HEK293 (cell line): ENCODE data around the gene CDKAL1.
A peak's percentile ranks its signal among the peaks of the same experiment; 100 is the strongest.

Experiments
- CTCF ChIA-PET: fragments of 350-600 bp; formaldehyde crosslinking; extraction: SDS; loops from one replicate; lab custom pipeline; 2021; ENCODE audit warnings: antibody characterized with exemption; lab: Yijun Ruan, JAX
- POLR2A ChIA-PET: fragments of 300-600 bp; formaldehyde crosslinking; extraction: SDS; loops from one replicate; lab custom pipeline; 2020; ENCODE audit warnings: antibody characterized with exemption, inconsistent platforms; lab: Yijun Ruan, JAX
- H3K27ac ChIP-seq: fragments of 200-500 bp; sonication (Bioruptor generic); 2 replicates; pipeline ENCODE4 v1.5.1; 2014; ENCODE audit warnings: low read depth, low read length, control low read depth, inconsistent platforms; ENCODE audit errors: extremely low read depth
- H3K36me3 ChIP-seq, 2 experiments: fragments of 200-500 bp in 1 of 2; sonication (Bioruptor generic) in 1 of 2; 1 replicate in 1 of 2; 2 replicates in 1 of 2; pipeline ENCODE4 v1.5.1; 2014 to 2017; ENCODE audit warnings: inconsistent platforms in 2 of 2, low read length in 2 of 2; ENCODE audit not compliant: control insufficient read depth in 2 of 2, insufficient read depth in 1 of 2
- H3K4me1 ChIP-seq: fragments of 200-500 bp; sonication (Bioruptor generic); 2 replicates; pipeline ENCODE4 v1.5.1; 2014; ENCODE audit warnings: mild to moderate bottlenecking, low read length, inconsistent platforms; ENCODE audit not compliant: control insufficient read depth, insufficient read depth
- H3K4me3 ChIP-seq: 2 replicates; pipeline ENCODE4 v1.5.1; 2011; ENCODE audit warnings: low read depth, mild to moderate bottlenecking, control low read depth, low read length, moderate library complexity
- H3K9me3 ChIP-seq: fragments of 200-500 bp; sonication (Bioruptor generic); 2 replicates; pipeline ENCODE4 v1.5.1; 2014; ENCODE audit warnings: low read depth, low read length, inconsistent platforms; ENCODE audit not compliant: control insufficient read depth, insufficient read depth
- KLF1 ChIP-seq: fragments of 450-650 bp; formaldehyde crosslinking; IDR thresholded peaks from 2 replicates; pipeline ENCODE4 v1.5.1; 2016; ENCODE audit warnings: missing biosample characterization, missing genetic modification characterization
- TCF7L2 ChIP-seq: IDR thresholded peaks from 2 replicates; pipeline ENCODE4 v1.6.1; 2011; ENCODE audit warnings: low read depth, mild to moderate bottlenecking, inconsistent platforms, low read length, moderate library complexity, borderline replicate concordance
- ZNF121 ChIP-seq: fragments of 450-650 bp; formaldehyde crosslinking; IDR thresholded peaks from 2 replicates; pipeline ENCODE4 v1.5.1; 2016; ENCODE audit warnings: missing biosample characterization, missing genetic modification characterization
- ZNF416 ChIP-seq: fragments of 450-650 bp; formaldehyde crosslinking; IDR thresholded peaks from 2 replicates; pipeline ENCODE4 v1.5.1; 2016; ENCODE audit warnings: missing biosample characterization, missing genetic modification characterization
- ZNF530 ChIP-seq: fragments of 450-650 bp; formaldehyde crosslinking; IDR thresholded peaks from 2 replicates; pipeline ENCODE4 v1.5.1; 2016; ENCODE audit warnings: low read depth, missing biosample characterization, missing genetic modification characterization
- ZNF585B ChIP-seq: fragments of 450-650 bp; formaldehyde crosslinking; IDR thresholded peaks from 2 replicates; pipeline ENCODE4 v1.5.1; 2016; ENCODE audit warnings: missing biosample characterization, missing genetic modification characterization
- ZNF600 ChIP-seq: fragments of 450-650 bp; formaldehyde crosslinking; IDR thresholded peaks from 2 replicates; pipeline ENCODE4 v1.5.1; 2016; ENCODE audit warnings: missing biosample characterization, missing genetic modification characterization
- ZNF629 ChIP-seq: fragments of 450-650 bp; formaldehyde crosslinking; IDR thresholded peaks from 2 replicates; pipeline ENCODE4 v1.5.1; 2017; ENCODE audit warnings: missing biosample characterization, missing genetic modification characterization
- ZNF664 ChIP-seq: fragments of 450-650 bp; formaldehyde crosslinking; IDR thresholded peaks from 2 replicates; pipeline ENCODE4 v1.5.1; 2016; ENCODE audit warnings: missing biosample characterization, missing genetic modification characterization
- ZNF76 ChIP-seq: fragments of 450-650 bp; formaldehyde crosslinking; IDR thresholded peaks from 2 replicates; pipeline ENCODE4; 2016; ENCODE audit warnings: low read depth, missing biosample characterization, missing genetic modification characterization, borderline replicate concordance
- ZNF776 ChIP-seq: fragments of 450-650 bp; formaldehyde crosslinking; IDR thresholded peaks from 2 replicates; pipeline ENCODE4 v1.5.0; 2017; ENCODE audit warnings: missing biosample characterization, missing genetic modification characterization, borderline replicate concordance
- ZNF792 ChIP-seq: fragments of 450-650 bp; formaldehyde crosslinking; IDR thresholded peaks from 2 replicates; pipeline ENCODE4 v1.5.1; 2016; ENCODE audit warnings: missing biosample characterization, missing genetic modification characterization
- TF ChIP-seq, protein P1 (sequence below): fragments of 450-650 bp; formaldehyde crosslinking; IDR thresholded peaks from 2 replicates; pipeline ENCODE4 v1.5.1; 2016; ENCODE audit warnings: missing biosample characterization, missing genetic modification characterization, borderline replicate concordance
- TF ChIP-seq, protein P2 (sequence below): fragments of 450-650 bp; formaldehyde crosslinking; IDR thresholded peaks from 2 replicates; pipeline ENCODE4 v1.5.0; 2017; ENCODE audit warnings: missing biosample characterization, missing genetic modification characterization, borderline replicate concordance
- TF ChIP-seq, protein P3 (sequence below): fragments of 450-650 bp; formaldehyde crosslinking; IDR thresholded peaks from 2 replicates; pipeline ENCODE4 v1.5.1; 2016; ENCODE audit warnings: missing biosample characterization, missing genetic modification characterization
- TF ChIP-seq, protein P4 (sequence below): fragments of 450-650 bp; formaldehyde crosslinking; IDR thresholded peaks from 2 replicates; pipeline ENCODE4 v1.5.1; 2016; ENCODE audit warnings: missing biosample characterization, missing genetic modification characterization

Gene CDKAL1

GRCh38 chr6:20658053-20658452 lies 123.8 kb downstream of the CDKAL1 start:
- ChIA-PET POLR2A (interaction anchor here (0.6 kb wide), 1 partner anchor 82 kb away, joined by 3 read pairs; no protein-coding TSS in a partner anchor), CTCF (no interaction called here)
- TF ChIP-seq TCF7L2, result peak; percentile 40; the same call in 1 of the 2 replicates
- TF ChIP-seq, protein P1, sequence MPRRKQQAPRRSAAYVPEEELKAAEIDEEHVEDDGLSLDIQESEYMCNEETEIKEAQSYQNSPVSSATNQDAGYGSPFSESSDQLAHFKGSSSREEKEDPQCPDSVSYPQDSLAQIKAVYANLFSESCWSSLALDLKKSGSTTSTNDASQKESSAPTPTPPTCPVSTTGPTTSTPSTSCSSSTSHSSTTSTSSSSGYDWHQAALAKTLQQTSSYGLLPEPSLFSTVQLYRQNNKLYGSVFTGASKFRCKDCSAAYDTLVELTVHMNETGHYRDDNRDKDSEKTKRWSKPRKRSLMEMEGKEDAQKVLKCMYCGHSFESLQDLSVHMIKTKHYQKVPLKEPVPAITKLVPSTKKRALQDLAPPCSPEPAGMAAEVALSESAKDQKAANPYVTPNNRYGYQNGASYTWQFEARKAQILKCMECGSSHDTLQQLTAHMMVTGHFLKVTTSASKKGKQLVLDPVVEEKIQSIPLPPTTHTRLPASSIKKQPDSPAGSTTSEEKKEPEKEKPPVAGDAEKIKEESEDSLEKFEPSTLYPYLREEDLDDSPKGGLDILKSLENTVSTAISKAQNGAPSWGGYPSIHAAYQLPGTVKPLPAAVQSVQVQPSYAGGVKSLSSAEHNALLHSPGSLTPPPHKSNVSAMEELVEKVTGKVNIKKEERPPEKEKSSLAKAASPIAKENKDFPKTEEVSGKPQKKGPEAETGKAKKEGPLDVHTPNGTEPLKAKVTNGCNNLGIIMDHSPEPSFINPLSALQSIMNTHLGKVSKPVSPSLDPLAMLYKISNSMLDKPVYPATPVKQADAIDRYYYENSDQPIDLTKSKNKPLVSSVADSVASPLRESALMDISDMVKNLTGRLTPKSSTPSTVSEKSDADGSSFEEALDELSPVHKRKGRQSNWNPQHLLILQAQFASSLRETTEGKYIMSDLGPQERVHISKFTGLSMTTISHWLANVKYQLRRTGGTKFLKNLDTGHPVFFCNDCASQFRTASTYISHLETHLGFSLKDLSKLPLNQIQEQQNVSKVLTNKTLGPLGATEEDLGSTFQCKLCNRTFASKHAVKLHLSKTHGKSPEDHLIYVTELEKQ (tag by site-specific recombination), result no peak
- Histone ChIP-seq H3K9me3 (no peaks in the 10 kb centered on the region), H3K36me3 (no peaks in the 10 kb centered on the region), H3K27ac (no peak overlapping the region), H3K4me1 (peaks cover 17% of the 10 kb centered on the region), H3K4me3 (no peak overlapping the region)

DNA sequence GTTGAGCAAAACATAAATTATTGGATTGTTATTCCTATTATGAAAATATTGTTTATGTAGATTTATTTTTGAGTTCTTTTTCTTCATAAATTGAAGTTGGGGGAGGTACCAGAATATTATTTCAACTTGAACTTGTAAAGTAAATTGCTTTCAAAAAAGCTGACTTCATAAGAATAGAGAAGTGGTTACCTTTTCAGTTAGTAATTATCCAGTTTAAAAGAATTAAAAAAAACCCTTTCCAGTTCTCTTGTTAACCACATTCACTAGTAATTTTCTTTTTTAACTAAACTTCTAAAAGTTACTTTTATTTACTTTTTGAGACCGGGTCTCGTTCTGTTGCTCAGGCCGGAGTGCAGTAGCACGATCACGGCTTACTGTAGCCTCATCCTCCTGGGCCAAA lies 124.3 kb downstream of the CDKAL1 start:
- H3K9me3 ChIP-seq, result no peaks in the 10 kb centered on the region
- peaks cover 21% of the 10 kb centered on the region for H3K4me1 ChIP-seq
- no peak overlapping the region for H3K27ac ChIP-seq
- POLR2A ChIA-PET, result no interaction called here
- TF ChIP-seq, protein P2, sequence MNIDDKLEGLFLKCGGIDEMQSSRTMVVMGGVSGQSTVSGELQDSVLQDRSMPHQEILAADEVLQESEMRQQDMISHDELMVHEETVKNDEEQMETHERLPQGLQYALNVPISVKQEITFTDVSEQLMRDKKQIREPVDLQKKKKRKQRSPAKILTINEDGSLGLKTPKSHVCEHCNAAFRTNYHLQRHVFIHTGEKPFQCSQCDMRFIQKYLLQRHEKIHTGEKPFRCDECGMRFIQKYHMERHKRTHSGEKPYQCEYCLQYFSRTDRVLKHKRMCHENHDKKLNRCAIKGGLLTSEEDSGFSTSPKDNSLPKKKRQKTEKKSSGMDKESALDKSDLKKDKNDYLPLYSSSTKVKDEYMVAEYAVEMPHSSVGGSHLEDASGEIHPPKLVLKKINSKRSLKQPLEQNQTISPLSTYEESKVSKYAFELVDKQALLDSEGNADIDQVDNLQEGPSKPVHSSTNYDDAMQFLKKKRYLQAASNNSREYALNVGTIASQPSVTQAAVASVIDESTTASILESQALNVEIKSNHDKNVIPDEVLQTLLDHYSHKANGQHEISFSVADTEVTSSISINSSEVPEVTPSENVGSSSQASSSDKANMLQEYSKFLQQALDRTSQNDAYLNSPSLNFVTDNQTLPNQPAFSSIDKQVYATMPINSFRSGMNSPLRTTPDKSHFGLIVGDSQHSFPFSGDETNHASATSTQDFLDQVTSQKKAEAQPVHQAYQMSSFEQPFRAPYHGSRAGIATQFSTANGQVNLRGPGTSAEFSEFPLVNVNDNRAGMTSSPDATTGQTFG (tag by site-specific recombination), result no peak
- no peak for TF ChIP-seq ZNF416
- no peak for TF ChIP-seq ZNF121
- TF ChIP-seq ZNF664, result no peak
- no peak for TF ChIP-seq ZNF776 (tag by site-specific recombination)
- no peak for TF ChIP-seq ZNF585B
- TF ChIP-seq, protein P3, sequence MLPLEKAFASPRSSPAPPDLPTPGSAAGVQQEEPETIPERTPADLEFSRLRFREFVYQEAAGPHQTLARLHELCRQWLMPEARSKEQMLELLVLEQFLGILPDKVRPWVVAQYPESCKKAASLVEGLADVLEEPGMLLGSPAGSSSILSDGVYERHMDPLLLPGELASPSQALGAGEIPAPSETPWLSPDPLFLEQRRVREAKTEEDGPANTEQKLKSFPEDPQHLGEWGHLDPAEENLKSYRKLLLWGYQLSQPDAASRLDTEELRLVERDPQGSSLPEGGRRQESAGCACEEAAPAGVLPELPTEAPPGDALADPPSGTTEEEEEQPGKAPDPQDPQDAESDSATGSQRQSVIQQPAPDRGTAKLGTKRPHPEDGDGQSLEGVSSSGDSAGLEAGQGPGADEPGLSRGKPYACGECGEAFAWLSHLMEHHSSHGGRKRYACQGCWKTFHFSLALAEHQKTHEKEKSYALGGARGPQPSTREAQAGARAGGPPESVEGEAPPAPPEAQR (tag by site-specific recombination), result no peak
- TF ChIP-seq KLF1 (tag by site-specific recombination), result no peak
- no peak for TF ChIP-seq ZNF530
- TF ChIP-seq ZNF76 (tag by site-specific recombination), result no peak
- no peak for TF ChIP-seq ZNF792 (tag by site-specific recombination)
- TF ChIP-seq, protein P4, sequence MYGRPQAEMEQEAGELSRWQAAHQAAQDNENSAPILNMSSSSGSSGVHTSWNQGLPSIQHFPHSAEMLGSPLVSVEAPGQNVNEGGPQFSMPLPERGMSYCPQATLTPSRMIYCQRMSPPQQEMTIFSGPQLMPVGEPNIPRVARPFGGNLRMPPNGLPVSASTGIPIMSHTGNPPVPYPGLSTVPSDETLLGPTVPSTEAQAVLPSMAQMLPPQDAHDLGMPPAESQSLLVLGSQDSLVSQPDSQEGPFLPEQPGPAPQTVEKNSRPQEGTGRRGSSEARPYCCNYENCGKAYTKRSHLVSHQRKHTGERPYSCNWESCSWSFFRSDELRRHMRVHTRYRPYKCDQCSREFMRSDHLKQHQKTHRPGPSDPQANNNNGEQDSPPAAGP, result no peak
- no peak for TF ChIP-seq ZNF600
- TF ChIP-seq ZNF629 (tag by site-specific recombination), result no peak
- TF ChIP-seq, all 188 proteins: peak for 0
- H3K36me3 ChIP-seq, result no peaks in the 10 kb centered on the region
- CTCF ChIA-PET, result no interaction called here
- H3K4me3 ChIP-seq, result no peak overlapping the region
